Liver (tissue), 9 donors: ENCODE results near the gene SOWAHA. TPM values are rescaled to one million over a fixed set of nuclear protein-coding genes. Genes with fewer than 3 reads are reported as not detected.

ENCODE experiments used
- DNase-seq: peaks from one replicate; pipeline ENCODE4 v3.0.0-alpha.2; 2017; ENCODE audit warnings: low spot score
- H3K27ac ChIP-seq, 2 donors: one replicate each; pipeline ENCODE4 v1.7.0; 2013; ENCODE audit warnings: inconsistent platforms in 2 of 2, low read length in 2 of 2, control low read depth in 1 of 2, low read depth in 1 of 2, mild to moderate bottlenecking in 1 of 2
- H3K27me3 ChIP-seq, 4 donors: one replicate each; pipeline versions ENCODE4 v1.6.1 to v1.7.0; 2013; ENCODE audit warnings: low read length in 3 of 4, inconsistent platforms in 1 of 4, mild to moderate bottlenecking in 1 of 4, moderate library complexity in 1 of 4; ENCODE audit not compliant: control insufficient read depth in 4 of 4, insufficient read depth in 4 of 4
- H3K36me3 ChIP-seq, 4 donors: one replicate each; pipeline versions ENCODE4 v1.6.1 to v1.7.0; 2013; ENCODE audit warnings: low read length in 3 of 4, mild to moderate bottlenecking in 3 of 4, low read depth in 1 of 4, moderate library complexity in 1 of 4; ENCODE audit not compliant: control insufficient read depth in 4 of 4, insufficient read depth in 3 of 4
- H3K4me1 ChIP-seq, 4 donors: one replicate each; pipeline versions ENCODE4 v1.6.1 to v1.7.0; 2013; ENCODE audit warnings: low read length in 3 of 4, mild to moderate bottlenecking in 3 of 4, moderate library complexity in 1 of 4; ENCODE audit not compliant: control insufficient read depth in 4 of 4, insufficient read depth in 4 of 4
- H3K4me3 ChIP-seq, 3 donors: one replicate each; pipeline versions ENCODE4 v1.6.1 to v1.7.0; 2013; ENCODE audit warnings: low read length in 3 of 3, control low read depth in 1 of 3, low read depth in 1 of 3, mild to moderate bottlenecking in 1 of 3
- H3K9ac ChIP-seq, 2 donors: one replicate each; pipeline ENCODE4 v1.7.0; 2013; ENCODE audit warnings: low read length in 2 of 2, mild to moderate bottlenecking in 2 of 2, moderate library complexity in 2 of 2, control low read depth in 1 of 2, low read depth in 1 of 2
- H3K9me3 ChIP-seq, 4 donors: one replicate each; pipeline versions ENCODE4 v1.6.1 to v1.7.0; 2013; ENCODE audit warnings: low read length in 3 of 4; ENCODE audit not compliant: control insufficient read depth in 4 of 4
- ATF3 ChIP-seq: IDR thresholded peaks from 2 replicates; pipeline ENCODE4 v1.6.1; 2016; ENCODE audit warnings: antibody characterized with exemption
- CTCF ChIP-seq: fragments of 150-350 bp; IDR thresholded peaks from 2 replicates; pipeline ENCODE4 v1.5.1; 2017; ENCODE audit warnings: improper control_type of control experiment, low read depth, low read length; ENCODE audit not compliant: missing input control
- FOXA1 ChIP-seq: IDR thresholded peaks from 2 replicates; pipeline ENCODE4 v1.6.1; 2016; ENCODE audit warnings: antibody characterized with exemption
- FOXA2 ChIP-seq: IDR thresholded peaks from 2 replicates; pipeline ENCODE4 v1.6.1; 2016; ENCODE audit warnings: antibody characterized with exemption
- GABPA ChIP-seq, 2 donors: IDR thresholded peaks in 1 of 2; conservative IDR thresholded peaks in 1 of 2; 2 replicates each; pipeline ENCODE4 v1.6.1; 2016; ENCODE audit warnings: antibody characterized with exemption in 2 of 2, mild to moderate bottlenecking in 1 of 2, moderate library complexity in 1 of 2
- HNF4A ChIP-seq, 2 donors: conservative IDR thresholded peaks; 2 replicates each; pipeline ENCODE4 v1.6.1; 2016; ENCODE audit warnings: antibody characterized with exemption in 2 of 2, mild to moderate bottlenecking in 2 of 2
- HNF4G ChIP-seq: IDR thresholded peaks from 2 replicates; pipeline ENCODE4 v1.6.1; 2016; ENCODE audit warnings: antibody characterized with exemption
- JUND ChIP-seq, 2 donors: IDR thresholded peaks; 2 replicates each; pipeline ENCODE4 v1.6.1; 2016; ENCODE audit warnings: antibody characterized with exemption in 2 of 2
- NR2F2 ChIP-seq: IDR thresholded peaks from 2 replicates; pipeline ENCODE4 v1.6.1; 2016; ENCODE audit warnings: antibody characterized with exemption
- RAD21 ChIP-seq, 2 donors: IDR thresholded peaks; 2 replicates each; pipeline ENCODE4 v1.6.1; 2016; ENCODE audit warnings: antibody characterized with exemption in 2 of 2, mild to moderate bottlenecking in 2 of 2
- RXRA ChIP-seq, 2 donors: IDR thresholded peaks; 2 replicates each; pipeline ENCODE4 v1.6.1; 2017 to 2018; ENCODE audit warnings: antibody characterized with exemption in 2 of 2, mild to moderate bottlenecking in 1 of 2
- SP1 ChIP-seq: IDR thresholded peaks from 2 replicates; pipeline ENCODE4 v1.6.1; 2018; ENCODE audit warnings: antibody characterized with exemption, mild to moderate bottlenecking
- YY1 ChIP-seq: IDR thresholded peaks from 2 replicates; pipeline ENCODE4 v1.6.1; 2016; ENCODE audit warnings: antibody characterized with exemption, mild to moderate bottlenecking
- ZBTB33 ChIP-seq: IDR thresholded peaks from 2 replicates; pipeline ENCODE4 v1.6.1; 2016; ENCODE audit warnings: antibody characterized with exemption
- WGBS: extraction: QIAGEN DNeasy Blood & Tissue Kit; methylation state at CpG from one replicate; pipeline ENCODE4 v1.1.7; 2013; 5-methylcytosine and 5-hydroxymethylcytosine counted together
- polyA plus RNA-seq, 2 donors: library from polyadenylated mRNA; stranded (reverse) in 1 of 2; unstranded in 1 of 2; fragments of 200-250 nt in 1 of 2; fragments of >200 nt in 1 of 2; fragmentation: Nextera tagmentation in 1 of 2; extraction: Ambion mirVana in 1 of 2; gene quantifications; one replicate each; pipeline versions ENCODE4 v1.2.1 to v1.2.3, GENCODE V29; 2013 to 2015
- total RNA-seq, 2 donors: library from RNA; depleted of rRNA; stranded (reverse); fragments of >200 nt; gene quantifications; one replicate each; pipeline ENCODE4 v1.2.3, GENCODE V29; 2014
- TF ChIP-seq, protein P1 (sequence below): IDR thresholded peaks from 2 replicates; pipeline ENCODE4 v1.6.1; 2016; ENCODE audit warnings: antibody characterized with exemption
- TF ChIP-seq, protein P2 (sequence below): IDR thresholded peaks from 2 replicates; pipeline ENCODE4 v1.6.1; 2016; ENCODE audit warnings: antibody characterized with exemption, mild to moderate bottlenecking
- donor health status: healthy.
- donor health status: healthy.
- donor health status: healthy.
- donor health status: healthy.
- donor health status: healthy.

Gene SOWAHA
- total and polyA plus RNA-seq, 4 donors, result 1.3 to 2.2 (median 1.8) TPM

GRCh38 chr5:132812123-132812765, 858 bp upstream of the SOWAHA start:
- no peak for DNase-seq
- Histone ChIP-seq H3K4me1 (peaks cover 4 to 27% (median 11%) of the 10 kb centered on the region in 4 donors), H3K27ac (no peak overlapping the region), H3K9ac (no peak overlapping the region), H3K4me3 (no peak overlapping the region), H3K27me3 (no peaks in the 10 kb centered on the region), H3K36me3 (no peaks in the 10 kb centered on the region), H3K9me3 (no peaks in the 10 kb centered on the region)
- TF ChIP-seq ZBTB33, result no peak
- TF ChIP-seq JUND (IDR thresholded peaks at IDR 0.05), result no peak
- TF ChIP-seq, protein P1, sequence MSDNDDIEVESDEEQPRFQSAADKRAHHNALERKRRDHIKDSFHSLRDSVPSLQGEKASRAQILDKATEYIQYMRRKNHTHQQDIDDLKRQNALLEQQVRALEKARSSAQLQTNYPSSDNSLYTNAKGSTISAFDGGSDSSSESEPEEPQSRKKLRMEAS, result no peak
- no peak for TF ChIP-seq RAD21 (IDR thresholded peaks at IDR 0.05)
- TF ChIP-seq YY1, result no peak
- TF ChIP-seq GABPA (IDR thresholded peaks at IDR 0.05 in 1 of 2, conservative IDR thresholded peaks at IDR 0.05 in 1 of 2), result no peak
- TF ChIP-seq, protein P2, sequence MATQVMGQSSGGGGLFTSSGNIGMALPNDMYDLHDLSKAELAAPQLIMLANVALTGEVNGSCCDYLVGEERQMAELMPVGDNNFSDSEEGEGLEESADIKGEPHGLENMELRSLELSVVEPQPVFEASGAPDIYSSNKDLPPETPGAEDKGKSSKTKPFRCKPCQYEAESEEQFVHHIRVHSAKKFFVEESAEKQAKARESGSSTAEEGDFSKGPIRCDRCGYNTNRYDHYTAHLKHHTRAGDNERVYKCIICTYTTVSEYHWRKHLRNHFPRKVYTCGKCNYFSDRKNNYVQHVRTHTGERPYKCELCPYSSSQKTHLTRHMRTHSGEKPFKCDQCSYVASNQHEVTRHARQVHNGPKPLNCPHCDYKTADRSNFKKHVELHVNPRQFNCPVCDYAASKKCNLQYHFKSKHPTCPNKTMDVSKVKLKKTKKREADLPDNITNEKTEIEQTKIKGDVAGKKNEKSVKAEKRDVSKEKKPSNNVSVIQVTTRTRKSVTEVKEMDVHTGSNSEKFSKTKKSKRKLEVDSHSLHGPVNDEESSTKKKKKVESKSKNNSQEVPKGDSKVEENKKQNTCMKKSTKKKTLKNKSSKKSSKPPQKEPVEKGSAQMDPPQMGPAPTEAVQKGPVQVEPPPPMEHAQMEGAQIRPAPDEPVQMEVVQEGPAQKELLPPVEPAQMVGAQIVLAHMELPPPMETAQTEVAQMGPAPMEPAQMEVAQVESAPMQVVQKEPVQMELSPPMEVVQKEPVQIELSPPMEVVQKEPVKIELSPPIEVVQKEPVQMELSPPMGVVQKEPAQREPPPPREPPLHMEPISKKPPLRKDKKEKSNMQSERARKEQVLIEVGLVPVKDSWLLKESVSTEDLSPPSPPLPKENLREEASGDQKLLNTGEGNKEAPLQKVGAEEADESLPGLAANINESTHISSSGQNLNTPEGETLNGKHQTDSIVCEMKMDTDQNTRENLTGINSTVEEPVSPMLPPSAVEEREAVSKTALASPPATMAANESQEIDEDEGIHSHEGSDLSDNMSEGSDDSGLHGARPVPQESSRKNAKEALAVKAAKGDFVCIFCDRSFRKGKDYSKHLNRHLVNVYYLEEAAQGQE, result no peak
- no peak for TF ChIP-seq HNF4A (conservative IDR thresholded peaks at IDR 0.05)
- TF ChIP-seq SP1, result no peak
- TF ChIP-seq RXRA (IDR thresholded peaks at IDR 0.05), result no peak
- no peak for TF ChIP-seq CTCF
- no peak for TF ChIP-seq NR2F2
- 77% methylated on average over 18 of the region's 18 CpGs for WGBS

GRCh38 chr5:132813599-132814502, 749 bp downstream of the SOWAHA start:
- Histone ChIP-seq H3K9ac (no peak overlapping the region), H3K27ac (no peak overlapping the region), H3K4me3 (peak overlapping the region in 2 of 3 donors; percentile 10 to 76), H3K36me3 (no peaks in the 10 kb centered on the region), H3K9me3 (no peaks in the 10 kb centered on the region), H3K4me1 (peaks cover 0 to 19% (median 7%) of the 10 kb centered on the region in 4 donors), H3K27me3 (no peaks in the 10 kb centered on the region)
- WGBS, result 15% methylated on average over 110 of the region's 110 CpGs
- DNase-seq, result no peak
- TF ChIP-seq, protein P1, result no peak
- TF ChIP-seq CTCF (no peak), RAD21 (IDR thresholded peaks at IDR 0.05) (no peak), FOXA2 (no peak), HNF4A (conservative IDR thresholded peaks at IDR 0.05) (no peak), YY1 (no peak), SP1 (no peak), FOXA1 (no peak), JUND (IDR thresholded peaks at IDR 0.05) (no peak), ZBTB33 (no peak), ATF3 (no peak), HNF4G (no peak), NR2F2 (no peak)
